Aorta (tissue), 5 donors: ENCODE measurements around the gene CNGA3. TPM values are rescaled to one million over a fixed set of nuclear protein-coding genes. Genes with fewer than 3 reads are reported as not detected.
A peak's percentile ranks its signal among the peaks of the same experiment; 100 is the strongest.
"Not testable (repeated sequence)": the region's sequence is repeated elsewhere in the genome, so short reads cannot be mapped to it uniquely, and the experiment has no call there.

Experiments used
- ATAC-seq: fragments of 200-7000 bp; cut with Tn5 transposase; one replicate; pipeline ENCODE4 v1.9.1; 2022; ENCODE audit warnings: moderate library complexity; ENCODE audit not compliant: low FRiP score
- DNase-seq, 2 donors: peaks; one replicate each; pipeline ENCODE4 v3.0.0-alpha.2; 2020
- H3K27ac ChIP-seq, 2 donors: one replicate each; pipeline ENCODE4 v1.5.1; 2013; ENCODE audit warnings: low read length in 2 of 2, mild to moderate bottlenecking in 2 of 2, moderate library complexity in 2 of 2, control low read depth in 1 of 2, inconsistent platforms in 1 of 2, low read depth in 1 of 2
- H3K27me3 ChIP-seq, 2 donors: one replicate each; pipeline ENCODE4 v1.6.1; 2013; ENCODE audit warnings: control low read depth in 1 of 2, low read length in 1 of 2, mild to moderate bottlenecking in 1 of 2, moderate library complexity in 1 of 2; ENCODE audit not compliant: insufficient read depth in 2 of 2, control insufficient read depth in 1 of 2
- H3K36me3 ChIP-seq, 2 donors: one replicate each; pipeline ENCODE4 v1.6.1; 2013; ENCODE audit warnings: control low read depth in 1 of 2, low read length in 1 of 2, mild to moderate bottlenecking in 1 of 2; ENCODE audit not compliant: insufficient read depth in 2 of 2, control insufficient read depth in 1 of 2
- H3K4me1 ChIP-seq, 2 donors: one replicate each; pipeline ENCODE4 v1.6.1; 2013; ENCODE audit warnings: low read length in 2 of 2, control low read depth in 1 of 2, mild to moderate bottlenecking in 1 of 2, moderate library complexity in 1 of 2; ENCODE audit not compliant: insufficient read depth in 2 of 2, control insufficient read depth in 1 of 2
- H3K4me3 ChIP-seq, 2 donors: one replicate each; pipeline ENCODE4 v1.5.1; 2013; ENCODE audit warnings: low read length in 2 of 2, control low read depth in 1 of 2, mild to moderate bottlenecking in 1 of 2
- H3K9me3 ChIP-seq: one replicate; pipeline ENCODE4 v1.6.1; 2013; ENCODE audit warnings: mild to moderate bottlenecking, low read length; ENCODE audit not compliant: control insufficient read depth
- WGBS, 2 donors: extraction: QIAGEN DNeasy Blood & Tissue Kit; methylation state at CpG; one replicate each; pipeline ENCODE4 v1.1.7; 2013; 5-methylcytosine and 5-hydroxymethylcytosine counted together
- intact Hi-C, 2 donors: fragments of 100-400 bp; cut with DNase I; formaldehyde crosslinking; loops; one replicate each; pipeline versions ENCODE4 v1.14.2 to v1.15.0; 2022
- polyA plus RNA-seq, 2 donors: library from polyadenylated mRNA; stranded (reverse); fragments of 200-250 nt; gene quantifications; one replicate each; pipeline ENCODE4 v1.2.3, GENCODE V29; 2013
- total RNA-seq, 2 donors: library from RNA; stranded (reverse); fragmentation: NEBNext Ultra II Directional; extraction: Animal tissue kit (Norgen Biotek cat#: 25700); gene quantifications; one replicate each; pipeline ENCODE4 v1.2.1, GENCODE V29; 2021
- donor health status: healthy with polysubstance abuse.
- donor health status: Bipolar disorder and iron deficiency.
- donor health status: DM: no; HTN: no; CAD: no.
- donor health status: DM: no; HTN: no; CAD: no.
- donor health status: DM: yes; HTN: yes; CAD: no.

CNGA3 gene
- total and polyA plus RNA-seq, 4 donors: not detected

GRCh38 chr2:98412751-98413458 is 66.6 kb downstream of the CNGA3 start:
- Histone ChIP-seq H3K27ac (no peak overlapping the region), H3K36me3 (no peaks in the 10 kb centered on the region), H3K27me3 (no peaks in the 10 kb centered on the region), H3K9me3 (peaks cover 2% of the 10 kb centered on the region), H3K4me1 (no peaks in the 10 kb centered on the region), H3K4me3 (no peak overlapping the region)
- 16 to 19% methylated on average over 5 of the region's 5 CpGs for WGBS, 2 donors
- DNase-seq (no peak), ATAC-seq (peak; percentile 38)
- intact Hi-C loops: no loop called here

GRCh38 chr2:98414246-98414645 is 68.0 kb downstream of the CNGA3 start:
- H3K4me1 ChIP-seq, DNase-seq, H3K27ac ChIP-seq, H3K4me3 ChIP-seq, H3K27me3 ChIP-seq, H3K9me3 ChIP-seq, H3K36me3 ChIP-seq, ATAC-seq, intact Hi-C loops: not testable (repeated sequence)
- WGBS, 2 donors: 91 to 94% methylated on average over 7 of the region's 7 CpGs

- ATAC-seq, DNase-seq, H3K36me3 ChIP-seq, H3K4me3 ChIP-seq, H3K9me3 ChIP-seq, intact Hi-C loops, H3K27me3 ChIP-seq, H3K4me1 ChIP-seq, H3K27ac ChIP-seq: not testable (repeated sequence)
- 93 to 94% methylated on average over 9 of the region's 9 CpGs for WGBS, 2 donors
Measured at GRCh38 chr2:98415719-98416248, 69.5 kb downstream of the CNGA3 start.

GRCh38 chr2:98416383-98417159 is 70.3 kb downstream of the CNGA3 start:
- intact Hi-C loops: no loop called here
- no peaks in the 10 kb centered on the region for H3K27me3 ChIP-seq
- no peaks in the 10 kb centered on the region for H3K36me3 ChIP-seq
- H3K9me3 ChIP-seq: peaks cover 2% of the 10 kb centered on the region
- no peaks in the 10 kb centered on the region for H3K4me1 ChIP-seq
- ATAC-seq: no peak
- WGBS, 2 donors: 30 to 40% methylated on average over 2 of the region's 2 CpGs
- no peak overlapping the region for H3K27ac ChIP-seq
- H3K4me3 ChIP-seq: no peak overlapping the region
- no peak for DNase-seq

- no peak overlapping the region for H3K4me3 ChIP-seq
- intact Hi-C loops: no loop called here
- DNase-seq (no peak), ATAC-seq (no peak)
- H3K27me3 ChIP-seq: no peaks in the 10 kb centered on the region
- no peak overlapping the region for H3K27ac ChIP-seq
- WGBS, 2 donors: 73 to 76% methylated on average over 2 of the region's 2 CpGs
- H3K36me3 ChIP-seq: no peaks in the 10 kb centered on the region
- H3K9me3 ChIP-seq: peaks cover 4% of the 10 kb centered on the region
- no peaks in the 10 kb centered on the region for H3K4me1 ChIP-seq
Measured at GRCh38 chr2:98419544-98419943, 73.3 kb downstream of the CNGA3 start.

GRCh38 chr2:98419977-98420725 is 73.9 kb downstream of the CNGA3 start:
- H3K4me1 ChIP-seq: no peaks in the 10 kb centered on the region
- peaks cover 3% of the 10 kb centered on the region for H3K9me3 ChIP-seq
- no peaks in the 10 kb centered on the region for H3K36me3 ChIP-seq
- H3K4me3 ChIP-seq: no peak overlapping the region
- intact Hi-C loops: no loop called here
- ATAC-seq (no peak), DNase-seq (no peak)
- H3K27me3 ChIP-seq: no peaks in the 10 kb centered on the region
- 65 to 71% methylated on average over 6 of the region's 6 CpGs for WGBS, 2 donors
- H3K27ac ChIP-seq: no peak overlapping the region

- no peaks in the 10 kb centered on the region for H3K4me1 ChIP-seq
- H3K9me3 ChIP-seq: peaks cover 3% of the 10 kb centered on the region
- H3K27ac ChIP-seq: no peak overlapping the region
- no peak overlapping the region for H3K4me3 ChIP-seq
- H3K36me3 ChIP-seq: no peaks in the 10 kb centered on the region
- intact Hi-C loops: no loop called here
- no peak for DNase-seq
- H3K27me3 ChIP-seq: no peaks in the 10 kb centered on the region
- ATAC-seq: no peak
Measured at GRCh38 chr2:98422449-98422848, 76.2 kb downstream of the CNGA3 start.

GRCh38 chr2:98426771-98427170 is 80.5 kb downstream of the CNGA3 start:
- no peak for DNase-seq
- Histone ChIP-seq H3K27ac (no peak overlapping the region), H3K36me3 (peaks cover 0 to 1% of the 10 kb centered on the region in 2 donors), H3K9me3 (peaks cover 3% of the 10 kb centered on the region), H3K4me1 (no peaks in the 10 kb centered on the region), H3K4me3 (no peak overlapping the region), H3K27me3 (no peaks in the 10 kb centered on the region)
- intact Hi-C loops: no loop called here
- no peak for ATAC-seq
- 77 to 80% methylated on average over 5 of the region's 5 CpGs for WGBS, 2 donors
